Measurements from ENCODE around the gene GAS1.

The GAS1 gene

DNA sequence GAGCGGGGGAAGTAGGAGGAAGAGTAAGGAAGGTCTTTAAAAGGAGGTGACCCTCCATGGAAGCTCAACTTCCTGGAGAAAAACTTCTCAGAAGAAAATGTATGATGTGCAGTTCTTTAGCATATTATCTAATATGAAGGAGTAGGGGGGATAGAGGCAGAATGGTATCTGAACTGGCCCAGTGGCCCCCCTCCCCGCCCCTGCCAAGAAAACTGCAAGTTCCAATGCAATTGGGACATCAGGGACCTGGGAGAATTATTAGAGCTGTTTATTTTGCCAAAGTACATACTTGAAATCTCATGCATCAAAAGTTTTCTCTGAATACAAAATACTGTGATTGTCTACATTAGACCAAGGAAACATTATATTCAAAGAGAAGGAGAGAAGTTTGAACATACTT is 40.6 kb upstream of the GAS1 start:
- TF ChIP-seq, protein P1, sequence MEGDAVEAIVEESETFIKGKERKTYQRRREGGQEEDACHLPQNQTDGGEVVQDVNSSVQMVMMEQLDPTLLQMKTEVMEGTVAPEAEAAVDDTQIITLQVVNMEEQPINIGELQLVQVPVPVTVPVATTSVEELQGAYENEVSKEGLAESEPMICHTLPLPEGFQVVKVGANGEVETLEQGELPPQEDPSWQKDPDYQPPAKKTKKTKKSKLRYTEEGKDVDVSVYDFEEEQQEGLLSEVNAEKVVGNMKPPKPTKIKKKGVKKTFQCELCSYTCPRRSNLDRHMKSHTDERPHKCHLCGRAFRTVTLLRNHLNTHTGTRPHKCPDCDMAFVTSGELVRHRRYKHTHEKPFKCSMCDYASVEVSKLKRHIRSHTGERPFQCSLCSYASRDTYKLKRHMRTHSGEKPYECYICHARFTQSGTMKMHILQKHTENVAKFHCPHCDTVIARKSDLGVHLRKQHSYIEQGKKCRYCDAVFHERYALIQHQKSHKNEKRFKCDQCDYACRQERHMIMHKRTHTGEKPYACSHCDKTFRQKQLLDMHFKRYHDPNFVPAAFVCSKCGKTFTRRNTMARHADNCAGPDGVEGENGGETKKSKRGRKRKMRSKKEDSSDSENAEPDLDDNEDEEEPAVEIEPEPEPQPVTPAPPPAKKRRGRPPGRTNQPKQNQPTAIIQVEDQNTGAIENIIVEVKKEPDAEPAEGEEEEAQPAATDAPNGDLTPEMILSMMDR (IDR thresholded peaks at IDR 0.05) = no peak
- Histone ChIP-seq H3K4me1 (peaks cover 0 to 12% (median 7%) of the 10 kb centered on the region in 4 donors), H3K36me3 (no peaks in the 10 kb centered on the region), H3K27me3 (no peaks in the 10 kb centered on the region), H3K27ac (no peak overlapping the region), H3K9me3 (no peaks in the 10 kb centered on the region), H3K4me3 (no peak overlapping the region)
- intact Hi-C loops (cut with DNase I; ENCODE audit: low total_unique reads) = no loop called here
- DNase-seq = no peak

DNA sequence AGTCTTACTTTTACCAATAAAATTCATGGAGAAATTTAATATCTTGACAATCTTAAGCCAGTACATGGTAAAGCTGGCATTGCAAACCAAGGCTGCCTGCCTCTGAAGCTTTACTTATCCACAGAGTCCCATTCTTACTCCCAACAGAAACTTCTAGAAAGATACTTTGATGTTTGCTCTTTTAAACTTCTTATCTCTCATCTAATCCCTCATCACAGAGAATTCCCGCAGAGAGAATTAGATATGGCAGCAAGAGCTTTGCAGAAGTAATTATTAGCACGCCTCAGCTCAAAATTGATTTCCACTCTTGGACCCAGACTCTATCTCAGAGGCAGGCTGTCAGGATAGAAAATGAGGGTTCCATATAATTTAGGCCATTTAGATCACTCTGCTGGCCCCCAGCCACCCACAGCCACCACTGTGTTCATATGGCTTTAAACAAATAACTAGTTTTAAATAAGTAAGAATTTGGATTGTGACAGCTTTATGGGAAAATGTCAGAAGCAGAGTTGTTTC is 37.9 kb upstream of the GAS1 start:
- no peak overlapping the region for H3K27ac ChIP-seq
- no peak for DNase-seq
- H3K9me3 ChIP-seq = no peaks in the 10 kb centered on the region
- intact Hi-C loops (cut with DNase I; ENCODE audit: low total_unique reads) = no loop called here
- H3K4me3 ChIP-seq = no peak overlapping the region
- H3K4me1 ChIP-seq = peaks cover 0 to 13% (median 7%) of the 10 kb centered on the region in 4 donors
- TF ChIP-seq, protein P1 (IDR thresholded peaks at IDR 0.05) = no peak
- no peaks in the 10 kb centered on the region for H3K36me3 ChIP-seq
- no peaks in the 10 kb centered on the region for H3K27me3 ChIP-seq

DNA sequence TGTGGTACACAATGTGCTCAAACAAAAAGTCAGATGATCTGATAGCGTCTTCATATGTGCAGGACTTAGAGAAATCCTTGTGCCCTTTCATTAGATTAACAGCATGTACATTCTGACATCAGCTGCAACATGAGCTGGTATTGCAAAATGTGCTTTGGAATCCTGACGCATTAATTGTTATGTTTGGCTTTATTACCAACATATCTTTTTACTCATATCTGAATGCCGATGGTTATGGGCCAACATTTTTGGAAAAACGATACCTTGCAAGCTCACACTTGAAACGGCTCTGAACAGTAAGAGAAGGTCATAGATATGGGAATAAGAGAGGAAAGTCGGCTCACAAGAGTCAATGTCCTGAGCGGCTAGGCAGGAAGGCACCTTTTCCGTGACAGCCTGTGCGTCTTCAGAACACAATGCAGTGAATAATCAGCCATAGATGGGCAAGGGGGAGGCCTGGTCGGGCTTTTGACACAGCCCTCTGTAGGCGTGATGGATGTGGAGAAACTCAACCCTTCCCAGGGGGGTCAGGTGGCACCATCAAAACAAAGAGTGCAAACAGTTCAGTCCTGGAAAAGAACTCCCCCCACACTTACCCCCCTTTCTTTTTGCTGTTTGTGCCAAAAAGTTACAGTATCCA is 36.4 kb upstream of the GAS1 start:
- Histone ChIP-seq H3K4me3 (no peak overlapping the region), H3K9me3 (no peaks in the 10 kb centered on the region), H3K36me3 (no peaks in the 10 kb centered on the region), H3K4me1 (peaks cover 0 to 13% (median 7%) of the 10 kb centered on the region in 4 donors), H3K27me3 (no peaks in the 10 kb centered on the region), H3K27ac (no peak overlapping the region)
- intact Hi-C loops (cut with DNase I; ENCODE audit: low total_unique reads) = no loop called here
- DNase-seq = no peak
- TF ChIP-seq, protein P1 (IDR thresholded peaks at IDR 0.05) = no peak

DNA sequence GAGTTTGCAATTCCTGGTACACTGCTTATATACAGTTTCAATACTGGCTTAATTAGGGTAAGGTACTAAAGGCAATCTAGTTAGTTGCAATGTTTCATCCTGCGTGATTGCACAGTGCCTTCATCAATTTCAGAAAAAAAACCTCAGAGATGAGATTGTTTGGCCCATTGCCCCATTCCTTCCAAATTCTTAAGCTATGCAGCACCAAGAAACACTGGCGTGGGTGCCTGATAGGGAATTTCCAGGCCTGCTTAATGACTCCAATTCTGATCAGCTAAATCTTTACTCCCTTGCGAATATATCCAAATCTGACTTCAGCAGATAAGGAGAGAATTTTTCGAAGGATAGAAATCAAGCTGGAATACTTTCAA is 35.9 kb upstream of the GAS1 start:
- no peak for DNase-seq
- no peaks in the 10 kb centered on the region for H3K27me3 ChIP-seq
- TF ChIP-seq, protein P1 (IDR thresholded peaks at IDR 0.05) = no peak
- peaks cover 0 to 13% (median 7%) of the 10 kb centered on the region in 4 donors for H3K4me1 ChIP-seq
- intact Hi-C loops (cut with DNase I; ENCODE audit: low total_unique reads) = no loop called here
- no peaks in the 10 kb centered on the region for H3K36me3 ChIP-seq
- no peak overlapping the region for H3K27ac ChIP-seq
- no peak overlapping the region for H3K4me3 ChIP-seq
- no peaks in the 10 kb centered on the region for H3K9me3 ChIP-seq

DNA sequence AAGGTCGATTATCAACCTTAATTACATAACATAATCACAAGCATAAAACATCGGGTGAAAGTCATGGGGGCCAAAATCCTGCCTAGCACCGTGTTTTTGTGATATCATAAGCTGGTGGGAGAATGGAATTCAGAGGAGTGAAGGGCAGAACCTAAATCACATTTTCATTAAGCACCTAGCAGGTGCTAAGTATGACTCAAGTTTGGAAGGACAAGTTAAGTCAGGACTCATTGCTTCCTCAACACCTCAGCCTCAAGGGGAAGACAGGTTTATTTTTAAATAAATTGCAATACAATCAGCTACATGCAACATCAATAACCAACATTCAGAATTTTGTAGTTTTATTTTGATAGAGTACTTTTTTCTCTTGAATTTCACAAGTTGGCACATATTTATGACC is 33.5 kb upstream of the GAS1 start:
- intact Hi-C loops (cut with DNase I; ENCODE audit: low total_unique reads) = no loop called here

More for the DNA sequence above, 33.5 kb upstream of the GAS1 start:
- Histone ChIP-seq H3K27ac (no peak overlapping the region), H3K36me3 (no peaks in the 10 kb centered on the region), H3K4me3 (no peak overlapping the region), H3K4me1 (peaks cover 0 to 13% (median 7%) of the 10 kb centered on the region in 4 donors), H3K9me3 (no peaks in the 10 kb centered on the region), H3K27me3 (no peaks in the 10 kb centered on the region)
- TF ChIP-seq, protein P1 (IDR thresholded peaks at IDR 0.05) = no peak
- no peak for DNase-seq
